Measurements from ENCODE around the gene FSD1.
"Not testable (repeated sequence)": the region's sequence is repeated elsewhere in the genome, so short reads cannot be mapped to it uniquely, and the experiment has no call there.

FSD1 gene

GRCh38 chr19:4345342-4346019 lies 41.1 kb downstream of the FSD1 start:
- DNase-seq (ENCODE audit: low spot score), result no peak

- no peak for DNase-seq (ENCODE audit: low spot score)
Observed at GRCh38 chr19:4346020-4346383, 41.6 kb downstream of the FSD1 start.

DNA sequence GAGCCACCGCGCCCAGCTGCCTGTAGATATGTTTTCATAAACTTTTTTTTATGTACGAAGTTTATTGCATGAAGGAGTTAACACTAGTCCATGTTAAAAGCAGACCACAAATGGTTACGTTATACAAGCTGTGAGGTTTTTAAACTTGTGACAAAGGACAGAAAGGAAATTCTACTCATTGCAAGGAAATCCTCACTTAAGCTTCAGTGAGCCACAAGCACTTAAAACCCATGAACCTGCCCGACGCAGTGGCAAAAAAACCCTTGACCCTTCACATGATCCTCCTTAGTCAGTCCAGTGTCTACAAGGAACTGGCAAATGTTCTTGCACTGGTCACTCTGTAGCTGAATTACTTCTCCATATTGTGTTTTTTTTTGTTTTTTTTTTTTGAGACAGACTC lies 43.1 kb downstream of the FSD1 start:
- no peak for DNase-seq (ENCODE audit: low spot score)

DNA sequence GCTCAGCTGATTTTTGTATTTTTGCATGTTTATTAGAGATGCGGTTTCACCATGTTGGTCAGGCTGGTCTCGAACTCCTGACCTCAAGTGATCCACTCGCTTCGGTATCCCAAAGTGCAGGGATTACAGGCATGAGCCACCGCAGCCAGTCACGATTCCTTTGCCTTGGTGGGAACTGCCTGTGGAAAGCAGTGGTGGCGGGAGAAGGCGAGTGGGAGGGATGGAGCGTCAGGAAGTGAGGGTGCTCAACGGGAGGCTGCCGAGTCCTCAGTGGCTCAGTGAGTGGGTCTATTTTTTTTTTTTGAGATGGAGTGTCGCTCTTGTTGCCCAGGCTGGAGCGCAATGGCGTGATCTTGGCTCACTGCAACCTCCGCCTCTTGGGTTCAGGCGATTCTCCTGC lies 44.8 kb downstream of the FSD1 start:
- DNase-seq (ENCODE audit: low spot score), result not testable (repeated sequence)

GRCh38 chr19:4350111-4350510 lies 45.7 kb downstream of the FSD1 start:
- no peak for DNase-seq (ENCODE audit: low spot score)

- DNase-seq (ENCODE audit: low spot score), result no peak
Observed at GRCh38 chr19:4350726-4351125, 46.3 kb downstream of the FSD1 start.

- peak; percentile 56 for DNase-seq (ENCODE audit: low spot score)
Observed at GRCh38 chr19:4352701-4353121, 48.3 kb downstream of the FSD1 start.

- no peak for DNase-seq (ENCODE audit: low spot score)
Observed at GRCh38 chr19:4354282-4354681, 49.9 kb downstream of the FSD1 start.

DNA sequence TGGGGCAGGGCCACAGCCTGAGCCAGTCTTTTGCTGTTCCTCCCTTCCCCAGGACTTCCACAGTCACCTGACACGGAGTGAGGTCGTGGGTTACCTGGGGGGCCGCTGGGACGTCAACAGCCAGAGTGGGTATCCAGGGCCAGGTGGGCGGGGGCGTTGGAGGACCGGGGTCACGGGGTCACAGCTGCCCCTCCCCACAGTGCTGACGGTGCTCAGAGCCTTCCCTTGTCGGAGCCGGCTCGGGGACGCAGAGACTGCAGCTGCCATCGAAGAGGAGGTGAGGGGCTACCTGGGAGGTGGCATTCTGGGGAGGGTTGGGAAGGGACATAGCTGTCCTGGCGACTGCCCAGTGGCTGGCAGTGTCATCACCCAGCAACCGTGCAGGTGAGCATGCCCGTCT lies 50.5 kb downstream of the FSD1 start:
- no peak for DNase-seq (ENCODE audit: low spot score)

DNA sequence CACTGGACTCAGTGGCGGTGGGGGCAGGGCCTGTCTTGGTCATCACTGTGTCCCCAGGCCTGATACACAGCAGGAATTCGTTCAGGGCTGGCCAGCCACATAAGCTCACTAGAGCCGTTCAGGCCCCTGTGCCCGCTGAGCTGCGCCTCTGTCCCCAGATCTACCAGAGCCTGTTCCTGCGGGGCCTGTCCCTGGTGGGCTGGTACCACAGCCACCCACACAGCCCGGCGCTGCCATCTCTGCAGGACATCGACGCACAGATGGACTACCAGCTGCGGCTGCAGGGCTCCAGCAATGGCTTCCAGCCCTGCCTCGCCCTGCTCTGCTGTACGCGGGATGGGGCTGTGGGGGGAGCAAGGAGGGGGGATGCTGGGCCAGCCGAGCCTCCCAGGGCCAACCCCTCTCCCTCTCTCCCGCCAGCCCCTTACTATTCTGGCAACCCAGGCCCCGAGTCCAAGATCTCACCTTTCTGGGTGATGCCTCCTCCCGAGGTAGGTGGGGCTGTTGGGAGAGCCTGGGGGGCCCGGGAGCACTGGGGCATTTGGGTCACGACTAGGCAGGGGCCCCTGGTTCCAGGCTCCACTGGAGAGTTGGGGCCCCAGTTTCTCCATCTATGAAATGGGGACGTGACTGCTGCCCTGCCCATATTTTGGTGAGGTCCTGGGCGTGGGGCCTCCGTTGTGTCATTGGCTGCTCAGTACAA lies 52.8 kb downstream of the FSD1 start:
- no peak for DNase-seq (ENCODE audit: low spot score)

GRCh38 chr19:4357921-4358326 lies 53.5 kb downstream of the FSD1 start:
- no peak for DNase-seq (ENCODE audit: low spot score)

DNA sequence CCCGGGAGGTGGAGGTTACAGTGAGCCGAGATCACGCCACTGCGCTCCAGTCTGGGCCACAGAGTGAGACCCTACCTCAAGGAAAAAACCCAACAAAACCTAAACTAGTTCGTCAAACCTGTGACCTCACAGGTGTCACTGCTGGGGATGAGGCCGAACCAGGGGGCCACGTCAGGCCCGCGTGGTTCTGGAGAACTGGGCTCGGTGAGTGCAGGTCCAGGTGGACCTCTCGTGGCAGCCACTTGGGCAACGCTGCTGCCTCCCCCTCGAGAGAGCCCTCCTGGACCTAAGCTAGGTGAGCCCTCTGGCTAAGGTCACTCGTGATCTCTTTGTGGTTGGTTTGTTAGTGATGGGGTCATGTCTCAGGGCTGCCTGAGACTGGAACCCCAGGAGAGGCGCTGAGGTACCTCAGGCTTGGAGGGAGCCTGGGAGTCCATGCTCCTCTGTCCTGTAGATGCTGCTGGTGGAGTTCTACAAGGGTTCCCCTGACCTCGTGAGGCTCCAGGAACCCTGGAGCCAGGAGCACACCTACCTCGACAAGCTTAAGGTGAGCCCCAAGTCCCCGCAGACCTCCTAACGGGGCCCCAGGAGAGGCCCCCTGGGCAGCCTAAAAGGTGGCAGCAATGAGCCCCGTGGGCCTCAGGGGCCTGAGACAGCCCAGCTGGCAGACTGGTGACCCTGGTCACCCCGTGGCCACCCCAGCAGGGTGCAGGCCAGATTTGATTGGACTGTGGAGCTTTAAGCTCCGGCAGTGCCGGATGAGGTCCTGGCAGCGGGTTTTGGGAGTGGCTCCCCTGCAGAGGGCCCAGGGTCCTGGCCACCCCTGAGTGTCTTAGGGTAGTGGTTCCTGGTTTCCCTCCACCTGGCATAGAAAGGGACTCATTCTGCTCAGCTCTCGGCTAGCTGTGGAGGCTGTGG lies 54.6 kb downstream of the FSD1 start:
- DNase-seq (ENCODE audit: low spot score), result no peak

GRCh38 chr19:4359627-4360000 lies 55.2 kb downstream of the FSD1 start:
- DNase-seq (ENCODE audit: low spot score), result no peak

DNA sequence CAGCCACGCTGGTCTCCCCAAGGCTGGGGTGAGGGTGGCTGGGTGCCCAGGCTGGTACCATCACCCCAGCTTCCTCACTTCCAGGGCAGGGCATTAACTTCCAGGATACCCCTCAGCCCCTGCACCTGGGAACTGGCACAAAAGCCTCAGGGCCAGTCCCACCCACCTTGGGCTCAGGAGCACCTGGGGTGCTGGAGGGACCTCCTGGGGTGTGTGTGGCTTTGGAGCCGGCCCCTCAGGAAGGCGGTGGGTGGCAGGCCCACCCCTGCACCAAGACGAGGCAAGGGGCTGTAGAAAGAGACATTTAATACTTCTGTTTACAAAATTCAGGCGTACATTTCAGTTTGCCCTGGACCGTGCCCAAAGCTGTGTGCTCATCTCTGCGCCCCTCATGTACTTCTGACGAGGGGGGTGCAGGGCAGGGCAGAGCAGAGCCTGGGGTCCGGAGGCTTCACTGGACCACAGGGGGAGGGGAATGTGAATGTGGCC lies 55.7 kb downstream of the FSD1 start:
- DNase-seq (ENCODE audit: low spot score), result no peak

- no peak for DNase-seq (ENCODE audit: low spot score)
Observed at GRCh38 chr19:4360641-4361151, 56.3 kb downstream of the FSD1 start.

GRCh38 chr19:4361152-4362046 lies 57.0 kb downstream of the FSD1 start:
- DNase-seq (ENCODE audit: low spot score), result no peak

DNA sequence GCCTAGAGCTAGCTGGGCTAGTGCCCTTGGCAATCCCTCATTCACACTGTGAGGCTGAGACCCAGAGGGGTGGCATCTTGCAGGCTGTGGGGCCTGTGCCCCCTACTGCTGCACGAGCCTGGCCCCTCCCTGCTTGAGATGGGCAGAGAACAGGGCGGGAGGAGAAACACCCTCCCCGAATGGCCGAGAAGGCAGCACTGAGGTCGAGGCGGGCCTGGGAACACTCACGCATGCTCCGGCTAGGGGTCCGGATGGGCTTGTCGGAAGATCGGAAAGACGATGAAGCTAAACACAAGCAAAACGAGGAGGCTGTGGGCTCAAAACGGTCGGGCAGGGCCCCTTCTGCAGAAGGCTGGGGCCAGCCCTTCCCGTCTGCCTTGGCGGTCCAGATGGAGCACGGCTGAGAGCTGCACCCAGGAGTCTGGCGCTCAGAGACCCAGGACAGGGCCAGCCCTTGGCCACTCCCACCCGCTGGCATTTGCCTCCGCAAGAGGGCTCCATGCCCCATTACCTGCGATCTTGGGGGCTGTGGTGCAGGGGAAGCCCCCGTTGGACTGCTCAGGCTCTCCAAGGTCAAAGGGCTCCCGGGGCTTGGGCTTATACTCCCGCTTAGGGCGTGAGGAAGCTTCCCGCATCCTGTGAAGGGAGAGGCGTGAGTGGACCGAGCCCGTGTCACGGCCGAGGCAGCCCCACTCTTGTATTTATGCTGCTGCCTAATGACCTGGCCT lies 57.9 kb downstream of the FSD1 start:
- DNase-seq (ENCODE audit: low spot score), result no peak

GRCh38 chr19:4362831-4363545 lies 58.6 kb downstream of the FSD1 start:
- DNase-seq (ENCODE audit: low spot score), result no peak

GRCh38 chr19:4363571-4364304 lies 59.3 kb downstream of the FSD1 start:
- no peak for DNase-seq (ENCODE audit: low spot score)
